ENCODE results near the gene BTN3A1. TPM values are rescaled to one million over a fixed set of nuclear protein-coding genes. Genes with fewer than 3 reads are reported as not detected.

Gene BTN3A1
- total and polyA plus RNA-seq, 2 experiments from 2014 or later = 12.9 to 18.4 TPM

DNA sequence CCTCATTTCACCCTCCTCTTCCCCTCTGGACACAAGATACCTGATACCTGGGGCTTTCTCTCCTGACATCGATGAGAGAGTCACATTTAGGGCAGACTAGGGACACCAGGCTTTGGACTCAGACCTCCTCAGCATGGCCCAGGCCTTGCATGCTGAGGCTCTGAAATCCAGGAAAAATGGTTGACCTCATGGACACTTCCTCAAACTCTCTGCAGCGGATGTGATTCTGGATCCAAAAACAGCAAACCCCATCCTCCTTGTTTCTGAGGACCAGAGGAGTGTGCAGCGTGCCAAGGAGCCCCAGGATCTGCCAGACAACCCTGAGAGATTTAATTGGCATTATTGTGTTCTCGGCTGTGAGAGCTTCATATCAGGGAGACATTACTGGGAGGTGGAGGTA, 10.9 kb downstream of the BTN3A1 start:
- Histone ChIP-seq H3K27me3 (no peaks in the 10 kb centered on the region), H3K27ac (no peak overlapping the region), H3K9me2 (replicated peaks; ENCODE audit: insufficient read depth) (no peaks in the 10 kb centered on the region), H3K4me2 (no peak overlapping the region), H3K4me3 (no peak overlapping the region), H2AFZ (no peak overlapping the region), H4K20me1 (ENCODE audit: insufficient read depth, poor library complexity, severe bottlenecking) (no peaks in the 10 kb centered on the region), H3K4me1 (ENCODE audit: insufficient read depth) (no peaks in the 10 kb centered on the region), H3K36me3 (replicated peaks; ENCODE audit: insufficient read depth, low read depth) (no peaks in the 10 kb centered on the region), H3K79me2 (no peaks in the 10 kb centered on the region), H3K9me3 (ENCODE audit: low read depth) (no peaks in the 10 kb centered on the region)
- no peak for DNase-seq (ENCODE audit: low spot score)
- WGBS (ENCODE audit: low lambda C conversion rate, missing lambda C conversion rate) = 93% methylated on average over 4 of the region's 4 CpGs
- no peak for TF ChIP-seq EZH2phosphoT487 (IDR thresholded peaks at IDR 0.05; ENCODE audit: low read depth, severe bottlenecking, unreplicated experiment)
- TF ChIP-seq, protein P1, sequence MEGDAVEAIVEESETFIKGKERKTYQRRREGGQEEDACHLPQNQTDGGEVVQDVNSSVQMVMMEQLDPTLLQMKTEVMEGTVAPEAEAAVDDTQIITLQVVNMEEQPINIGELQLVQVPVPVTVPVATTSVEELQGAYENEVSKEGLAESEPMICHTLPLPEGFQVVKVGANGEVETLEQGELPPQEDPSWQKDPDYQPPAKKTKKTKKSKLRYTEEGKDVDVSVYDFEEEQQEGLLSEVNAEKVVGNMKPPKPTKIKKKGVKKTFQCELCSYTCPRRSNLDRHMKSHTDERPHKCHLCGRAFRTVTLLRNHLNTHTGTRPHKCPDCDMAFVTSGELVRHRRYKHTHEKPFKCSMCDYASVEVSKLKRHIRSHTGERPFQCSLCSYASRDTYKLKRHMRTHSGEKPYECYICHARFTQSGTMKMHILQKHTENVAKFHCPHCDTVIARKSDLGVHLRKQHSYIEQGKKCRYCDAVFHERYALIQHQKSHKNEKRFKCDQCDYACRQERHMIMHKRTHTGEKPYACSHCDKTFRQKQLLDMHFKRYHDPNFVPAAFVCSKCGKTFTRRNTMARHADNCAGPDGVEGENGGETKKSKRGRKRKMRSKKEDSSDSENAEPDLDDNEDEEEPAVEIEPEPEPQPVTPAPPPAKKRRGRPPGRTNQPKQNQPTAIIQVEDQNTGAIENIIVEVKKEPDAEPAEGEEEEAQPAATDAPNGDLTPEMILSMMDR (IDR thresholded peaks at IDR 0.05; ENCODE audit: poor library complexity) = no peak
- no peak for TF ChIP-seq EZH2 (IDR thresholded peaks at IDR 0.05; ENCODE audit: borderline replicate concordance)

DNA sequence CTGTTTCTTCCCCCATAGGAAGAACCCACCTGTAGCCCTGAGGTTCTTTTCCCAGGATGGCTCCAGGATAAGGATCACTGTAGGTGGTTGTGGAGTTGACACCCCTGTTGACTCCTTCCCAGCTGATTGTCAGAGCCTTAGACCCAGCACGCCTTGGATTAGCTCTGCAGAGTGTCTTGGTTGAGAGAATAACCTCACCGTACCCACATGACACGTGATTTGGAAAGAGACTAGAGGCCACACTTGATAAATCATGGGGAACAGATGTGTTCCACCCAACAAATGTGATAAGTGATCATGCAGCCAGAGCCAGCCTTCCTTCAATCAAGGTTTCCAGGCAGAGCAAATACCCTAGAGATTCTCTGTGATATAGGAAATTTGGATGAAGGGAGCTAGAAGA, 12.2 kb downstream of the BTN3A1 start:
- WGBS (ENCODE audit: low lambda C conversion rate, missing lambda C conversion rate) = 78% methylated on average over 3 of the region's 3 CpGs
- TF ChIP-seq EZH2phosphoT487 (IDR thresholded peaks at IDR 0.05; ENCODE audit: low read depth, severe bottlenecking, unreplicated experiment) (no peak), EZH2 (IDR thresholded peaks at IDR 0.05; ENCODE audit: borderline replicate concordance) (no peak)
- TF ChIP-seq, protein P1 (IDR thresholded peaks at IDR 0.05; ENCODE audit: poor library complexity) = no peak
- Histone ChIP-seq H4K20me1 (ENCODE audit: insufficient read depth, poor library complexity, severe bottlenecking) (no peaks in the 10 kb centered on the region), H3K4me3 (no peak overlapping the region), H3K9me3 (ENCODE audit: low read depth) (no peaks in the 10 kb centered on the region), H3K27me3 (no peaks in the 10 kb centered on the region), H2AFZ (no peak overlapping the region), H3K27ac (no peak overlapping the region), H3K4me1 (ENCODE audit: insufficient read depth) (no peaks in the 10 kb centered on the region), H3K4me2 (no peak overlapping the region), H3K79me2 (no peaks in the 10 kb centered on the region), H3K9me2 (replicated peaks; ENCODE audit: insufficient read depth) (no peaks in the 10 kb centered on the region), H3K36me3 (replicated peaks; ENCODE audit: insufficient read depth, low read depth) (no peaks in the 10 kb centered on the region)
- DNase-seq (ENCODE audit: low spot score) = no peak

DNA sequence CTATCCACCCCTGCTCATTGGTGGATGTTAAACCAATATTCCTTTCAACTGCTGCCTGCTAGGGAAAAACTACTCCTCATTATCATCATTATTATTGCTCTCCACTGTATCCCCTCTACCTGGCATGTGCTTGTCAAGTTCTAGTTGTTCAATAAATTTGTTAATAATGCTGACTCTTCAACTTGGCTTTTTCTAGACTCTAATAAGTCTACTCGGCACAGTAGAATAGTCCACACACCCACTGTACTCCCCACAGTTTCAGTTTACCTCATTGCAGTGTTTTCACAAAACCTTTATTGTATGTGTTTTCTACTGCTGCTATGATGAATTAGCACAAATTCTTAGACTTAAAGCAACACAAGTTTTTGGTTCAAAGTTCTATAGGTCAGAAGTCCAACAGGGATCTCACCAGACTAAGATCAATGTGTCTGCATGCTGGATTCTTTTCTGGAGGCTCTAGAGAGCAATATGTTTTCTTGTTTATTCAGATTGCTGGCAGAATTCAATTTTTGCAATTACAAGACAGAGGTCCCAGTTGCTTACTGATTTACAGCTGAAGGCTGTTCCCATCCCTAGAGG, 13.1 kb downstream of the BTN3A1 start:
- 86% methylated on average over 1 of the region's 1 CpG for WGBS (ENCODE audit: low lambda C conversion rate, missing lambda C conversion rate)
- Histone ChIP-seq H3K36me3 (replicated peaks; ENCODE audit: insufficient read depth, low read depth) (no peaks in the 10 kb centered on the region), H4K20me1 (ENCODE audit: insufficient read depth, poor library complexity, severe bottlenecking) (no peaks in the 10 kb centered on the region), H3K9me2 (replicated peaks; ENCODE audit: insufficient read depth) (no peaks in the 10 kb centered on the region), H3K4me2 (no peak overlapping the region), H3K27me3 (no peaks in the 10 kb centered on the region), H3K4me3 (no peak overlapping the region), H2AFZ (no peak overlapping the region), H3K27ac (peak overlapping the region; percentile 1), H3K9me3 (ENCODE audit: low read depth) (no peaks in the 10 kb centered on the region), H3K4me1 (ENCODE audit: insufficient read depth) (no peaks in the 10 kb centered on the region), H3K79me2 (no peaks in the 10 kb centered on the region)
- TF ChIP-seq EZH2 (IDR thresholded peaks at IDR 0.05; ENCODE audit: borderline replicate concordance) (no peak), EZH2phosphoT487 (IDR thresholded peaks at IDR 0.05; ENCODE audit: low read depth, severe bottlenecking, unreplicated experiment) (no peak)
- TF ChIP-seq, protein P1 (IDR thresholded peaks at IDR 0.05; ENCODE audit: poor library complexity) = no peak
- no peak for DNase-seq (ENCODE audit: low spot score)
